K562 (cell line): ENCODE measurements around the gene USP35. TPM values are rescaled to one million over a fixed set of nuclear protein-coding genes. Genes with fewer than 3 reads are reported as not detected.

Experiments
- HDAC8 ChIP-seq: fragments of 450-650 bp; IDR thresholded peaks from 2 replicates; pipeline ENCODE4 v1.6.1; 2016; ENCODE audit warnings: mild to moderate bottlenecking, missing genetic modification characterization, moderate library complexity, missing compliant biosample characterization
- NR2C1 ChIP-seq, 2 experiments: fragments of 450-650 bp; IDR thresholded peaks; 2 replicates each; pipeline ENCODE4 v1.6.1; 2017; ENCODE audit warnings: mild to moderate bottlenecking in 2 of 2, antibody characterized with exemption in 1 of 2, inconsistent platforms in 1 of 2, missing compliant biosample characterization in 1 of 2, missing genetic modification characterization in 1 of 2
- NUFIP1 ChIP-seq: fragments of 450-650 bp; IDR thresholded peaks from 2 replicates; pipeline ENCODE4 v1.6.1; 2018; ENCODE audit not compliant: partially characterized antibody
- ZBTB12 ChIP-seq: fragments of 250-450 bp; sonication (Bioruptor Pico); IDR thresholded peaks from 2 replicates; pipeline ENCODE4 v1.4.0; 2020
- ZBTB40 ChIP-seq, 2 experiments: fragments of 450-650 bp in 1 of 2; sonication (generic) in 1 of 2; formaldehyde crosslinking in 1 of 2; IDR thresholded peaks; 2 replicates each; pipeline versions ENCODE4 v1.7.1 to v1.9.0; 2016 to 2022; ENCODE audit warnings: inconsistent platforms in 1 of 2, mild to moderate bottlenecking in 1 of 2, missing genetic modification reagents in 1 of 2
- polyA plus RNA-seq, 8 experiments: library from polyadenylated mRNA; depleted of rRNA in 4 of 8; stranded (reverse) in 5 of 8; unstranded in 3 of 8; fragments of >200 nt; fragmentation: Nextera tagmentation in 2 of 8; fragmentation: Illumina TruSeq in 1 of 8; extraction: Ambion mirVana in 2 of 8; extraction: Trizol in 1 of 8; gene quantifications; 2 replicates each; pipeline versions ENCODE4 v1.2.1 to v1.2.3, GENCODE V29; 2011 to 2014; ENCODE audit warnings: inconsistent platforms in 1 of 8, missing spikeins in 1 of 8
- total RNA-seq, 7 experiments: library from RNA; depleted of rRNA in 6 of 7; stranded (reverse); fragments of >200 nt in 6 of 7; fragmentation: Illumina TruSeq in 2 of 7; extraction: Trizol in 2 of 7; gene quantifications; 2 replicates each; pipeline versions ENCODE4 v1.2.1 to v1.2.3, GENCODE V29; 2011 to 2021; ENCODE audit warnings: low replicate concordance in 1 of 7

Gene USP35
- total and polyA plus RNA-seq, 9 of the 15 experiments (the other 6 are each of a cell fraction or from before 2014, with no cell fraction given), result 0.01 to 4.8 (median 3.6) TPM

- TF ChIP-seq ZBTB40 (IDR thresholded peaks at IDR 0.05), result peak; percentile 74
- no peak for TF ChIP-seq ZBTB40 (CRISPR knock-in tag; IDR thresholded peaks at IDR 0.05)
- TF ChIP-seq NUFIP1, result no peak
- TF ChIP-seq HDAC8 (tag), result no peak
- no peak for TF ChIP-seq ZBTB12
- no peak for TF ChIP-seq NR2C1 (IDR thresholded peaks at IDR 0.05)
- peak; percentile 31; the same call in 1 of the 2 replicates for TF ChIP-seq NR2C1 (tag; IDR thresholded peaks at IDR 0.05)
These were observed 73.1 kb downstream of the USP35 start (continued) for GRCh38 chr11:78261828-78262227.
